Central memory CD8-positive, alpha-beta T cell (primary cell): ENCODE measurements around the gene HAUS1.
"Not testable (repeated sequence)": the region's sequence is repeated elsewhere in the genome, so short reads cannot be mapped to it uniquely, and the experiment has no call there.

Source experiments
- ATAC-seq: fragments of 150-1000 bp; cut with Tn5 transposase; replicated peaks from 2 replicates; pipeline ENCODE4 v1.10.0; 2022; ENCODE audit warnings: mild to moderate bottlenecking, moderate FRiP score, moderate number of reproducible peaks; ENCODE audit not compliant: poor library complexity, severe bottlenecking; ENCODE audit errors: extremely low read depth
- DNase-seq, 2 donors: peaks; one replicate each; pipeline ENCODE4 v3.0.0; 2021; ENCODE audit warnings: low spot score in 2 of 2
- H3K27ac Mint-ChIP-seq: one replicate; pipeline ENCODE4 v1.8.0; 2022; ENCODE audit warnings: low read depth, mild to moderate bottlenecking, moderate library complexity, mixed read lengths
- H3K27me3 Mint-ChIP-seq: one replicate; pipeline ENCODE4 v1.8.0; 2022; ENCODE audit warnings: mixed read lengths
- H3K36me3 Mint-ChIP-seq: one replicate; pipeline ENCODE4 v1.8.0; 2022; ENCODE audit warnings: mild to moderate bottlenecking, moderate library complexity, mixed read lengths; ENCODE audit not compliant: insufficient read depth
- H3K4me1 Mint-ChIP-seq: one replicate; pipeline ENCODE4 v1.8.0; 2022; ENCODE audit warnings: mixed read lengths
- H3K4me3 Mint-ChIP-seq: one replicate; pipeline ENCODE4 v1.8.0; 2022; ENCODE audit warnings: mild to moderate bottlenecking, moderate library complexity, mixed read lengths
- H3K9me3 Mint-ChIP-seq: one replicate; pipeline ENCODE4 v1.8.0; 2022; ENCODE audit warnings: mixed read lengths

Gene HAUS1

DNA sequence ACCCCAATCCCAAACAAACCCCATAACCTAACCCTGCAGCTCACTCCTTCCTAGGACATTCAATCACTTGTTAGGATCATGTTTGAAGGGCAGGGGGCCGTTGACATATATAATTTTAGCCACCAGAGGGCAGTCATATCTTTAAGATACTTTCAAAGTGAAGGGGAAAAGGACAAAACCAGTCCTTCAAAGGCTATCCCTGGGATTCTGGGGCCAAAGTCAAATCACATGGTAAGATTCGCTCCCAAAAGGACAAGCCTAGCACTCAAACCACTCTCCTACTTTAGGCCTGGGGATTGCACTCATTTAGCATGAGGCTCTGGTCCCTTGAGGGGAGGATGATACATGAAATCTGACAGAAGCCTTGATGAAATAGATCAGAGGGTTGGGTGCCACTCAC is 44.6 kb downstream of the HAUS1 start:
- peaks cover 16% of the 10 kb centered on the region for H3K4me1 Mint-ChIP-seq
- no peaks in the 10 kb centered on the region for H3K27me3 Mint-ChIP-seq
- no peaks in the 10 kb centered on the region for H3K36me3 Mint-ChIP-seq
- H3K27ac Mint-ChIP-seq, result no peak overlapping the region
- H3K4me3 Mint-ChIP-seq, result no peak overlapping the region
- H3K9me3 Mint-ChIP-seq, result no peaks in the 10 kb centered on the region
- DNase-seq (peak; percentile 27 to 32), ATAC-seq (no peak)

GRCh38 chr18:46152436-46152807 is 48.2 kb downstream of the HAUS1 start:
- ATAC-seq, result no peak
- H3K27me3 Mint-ChIP-seq, result no peaks in the 10 kb centered on the region
- no peak for DNase-seq
- H3K9me3 Mint-ChIP-seq, result no peaks in the 10 kb centered on the region
- peak overlapping the region; percentile 62 for H3K27ac Mint-ChIP-seq
- H3K36me3 Mint-ChIP-seq, result no peaks in the 10 kb centered on the region
- peaks cover 44% of the 10 kb centered on the region for H3K4me1 Mint-ChIP-seq
- H3K4me3 Mint-ChIP-seq, result no peak overlapping the region

- Mint-ChIP-seq H3K27me3 (no peaks in the 10 kb centered on the region), H3K27ac (peak overlapping the region; percentile 62), H3K36me3 (no peaks in the 10 kb centered on the region), H3K9me3 (no peaks in the 10 kb centered on the region), H3K4me1 (peaks cover 47% of the 10 kb centered on the region), H3K4me3 (no peak overlapping the region)
- DNase-seq (no peak), ATAC-seq (no peak)
These were observed 48.8 kb downstream of the HAUS1 start for GRCh38 chr18:46152808-46153617.

- DNase-seq (no peak), ATAC-seq (peak; percentile 94)
- H3K4me3 Mint-ChIP-seq, result peak overlapping the region; percentile 70
- H3K4me1 Mint-ChIP-seq, result peaks cover 43% of the 10 kb centered on the region
- H3K27ac Mint-ChIP-seq, result peak overlapping the region; percentile 92
- H3K36me3 Mint-ChIP-seq, result no peaks in the 10 kb centered on the region
- H3K9me3 Mint-ChIP-seq, result no peaks in the 10 kb centered on the region
- no peaks in the 10 kb centered on the region for H3K27me3 Mint-ChIP-seq
These were observed 51.5 kb downstream of the HAUS1 start for GRCh38 chr18:46155641-46156051.

GRCh38 chr18:46156124-46156745 is 52.0 kb downstream of the HAUS1 start:
- no peak for ATAC-seq
- Mint-ChIP-seq H3K4me3 (peak overlapping the region; percentile 70), H3K27me3 (no peaks in the 10 kb centered on the region), H3K9me3 (no peaks in the 10 kb centered on the region), H3K4me1 (peaks cover 43% of the 10 kb centered on the region), H3K36me3 (no peaks in the 10 kb centered on the region), H3K27ac (peak overlapping the region; percentile 92)
- no peak for DNase-seq

DNA sequence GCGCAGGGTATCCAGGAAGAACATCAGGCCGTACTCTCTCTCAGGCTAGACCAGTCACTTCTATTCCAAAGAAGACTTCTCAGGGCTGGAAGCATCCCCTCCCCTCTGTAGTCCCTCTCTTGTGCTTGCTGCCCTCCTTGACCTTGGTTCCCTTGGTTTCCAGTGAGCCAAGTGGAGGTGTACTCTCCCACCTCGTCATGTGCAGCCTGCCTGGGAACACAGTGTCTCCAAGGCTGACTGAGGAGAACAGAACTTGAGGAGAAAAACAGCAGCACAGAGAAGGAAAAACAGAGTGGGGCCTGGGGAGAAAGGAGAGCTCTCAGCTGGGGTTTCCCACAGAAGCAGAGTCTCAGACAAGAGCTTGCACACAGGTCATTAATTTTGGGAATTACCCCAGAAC is 52.7 kb downstream of the HAUS1 start:
- H3K36me3 Mint-ChIP-seq, result no peaks in the 10 kb centered on the region
- DNase-seq (no peak), ATAC-seq (no peak)
- peak overlapping the region; percentile 92 for H3K27ac Mint-ChIP-seq
- H3K9me3 Mint-ChIP-seq, result no peaks in the 10 kb centered on the region
- peaks cover 43% of the 10 kb centered on the region for H3K4me1 Mint-ChIP-seq
- peak overlapping the region; percentile 70 for H3K4me3 Mint-ChIP-seq
- no peaks in the 10 kb centered on the region for H3K27me3 Mint-ChIP-seq

- H3K4me1 Mint-ChIP-seq, result peaks cover 43% of the 10 kb centered on the region
- H3K27me3 Mint-ChIP-seq, result no peaks in the 10 kb centered on the region
- H3K36me3 Mint-ChIP-seq, result no peaks in the 10 kb centered on the region
- DNase-seq (no peak), ATAC-seq (no peak)
- no peak overlapping the region for H3K4me3 Mint-ChIP-seq
- H3K9me3 Mint-ChIP-seq, result no peaks in the 10 kb centered on the region
- no peak overlapping the region for H3K27ac Mint-ChIP-seq
These were observed 54.3 kb downstream of the HAUS1 start for GRCh38 chr18:46158499-46158898.

DNA sequence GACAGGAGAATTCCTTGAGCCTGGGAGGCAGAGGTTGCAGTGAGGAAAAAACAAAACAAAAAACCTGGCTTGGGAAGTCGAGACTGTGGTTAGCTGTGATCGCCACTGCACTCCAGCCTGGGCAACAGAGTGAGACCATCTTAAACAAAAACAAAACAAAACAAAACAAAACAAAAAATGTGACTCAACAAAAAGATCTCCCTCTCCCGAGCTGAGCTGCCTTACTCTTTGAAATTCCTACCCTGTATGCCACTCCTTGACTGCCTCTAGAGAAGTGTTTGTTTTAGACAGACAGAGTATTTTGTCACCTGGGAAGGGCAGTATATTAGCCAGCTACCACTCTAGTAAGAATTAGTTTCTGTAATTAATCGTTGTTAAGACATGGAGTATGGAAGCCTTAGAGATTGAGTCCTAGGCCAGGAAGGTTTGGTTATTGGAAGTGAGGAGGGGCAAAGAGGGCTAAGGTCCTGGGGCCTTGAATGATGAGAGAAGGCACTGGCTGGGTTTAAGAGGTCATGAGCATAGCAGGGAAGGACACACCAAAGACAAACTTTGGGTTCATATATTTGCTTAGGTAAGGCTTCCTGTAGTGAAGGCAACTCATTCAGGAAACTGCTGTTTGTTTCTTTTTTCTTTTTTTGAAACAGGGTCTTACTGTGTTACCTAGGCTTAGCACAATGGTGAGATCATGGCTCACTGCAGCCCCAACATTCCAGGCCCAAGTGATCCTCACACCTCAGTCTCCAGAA is 56.0 kb downstream of the HAUS1 start:
- no peaks in the 10 kb centered on the region for H3K36me3 Mint-ChIP-seq
- ATAC-seq, result no peak
- H3K4me1 Mint-ChIP-seq, result peaks cover 37% of the 10 kb centered on the region
- H3K27me3 Mint-ChIP-seq, result no peaks in the 10 kb centered on the region
- no peak overlapping the region for H3K4me3 Mint-ChIP-seq
- DNase-seq, result no peak
- H3K27ac Mint-ChIP-seq, result peak overlapping the region; percentile 19
- H3K9me3 Mint-ChIP-seq, result no peaks in the 10 kb centered on the region

DNA sequence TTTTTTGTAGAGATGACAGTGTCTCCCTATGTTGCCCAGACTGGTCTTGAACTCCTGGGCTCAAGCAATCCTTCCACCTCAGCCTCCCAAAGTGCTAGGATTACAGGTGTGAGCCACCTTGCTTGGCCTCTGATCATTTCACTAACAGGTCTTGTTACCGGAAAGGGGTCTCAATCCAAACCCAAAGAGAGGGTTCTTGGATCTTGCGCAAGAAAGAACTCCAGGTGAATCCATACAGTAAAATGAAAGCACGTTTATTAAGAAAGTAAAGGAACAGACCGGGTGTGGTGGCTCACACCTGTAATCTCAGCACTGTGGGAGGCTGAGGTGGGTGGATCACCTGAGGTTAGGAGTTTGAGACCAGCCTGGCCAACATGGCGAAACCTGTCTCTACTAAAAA is 56.7 kb downstream of the HAUS1 start:
- not testable (repeated sequence) for H3K27me3 Mint-ChIP-seq, DNase-seq, H3K36me3 Mint-ChIP-seq, H3K27ac Mint-ChIP-seq, H3K4me3 Mint-ChIP-seq, ATAC-seq, H3K9me3 Mint-ChIP-seq
- peaks cover 31% of the 10 kb centered on the region for H3K4me1 Mint-ChIP-seq

DNA sequence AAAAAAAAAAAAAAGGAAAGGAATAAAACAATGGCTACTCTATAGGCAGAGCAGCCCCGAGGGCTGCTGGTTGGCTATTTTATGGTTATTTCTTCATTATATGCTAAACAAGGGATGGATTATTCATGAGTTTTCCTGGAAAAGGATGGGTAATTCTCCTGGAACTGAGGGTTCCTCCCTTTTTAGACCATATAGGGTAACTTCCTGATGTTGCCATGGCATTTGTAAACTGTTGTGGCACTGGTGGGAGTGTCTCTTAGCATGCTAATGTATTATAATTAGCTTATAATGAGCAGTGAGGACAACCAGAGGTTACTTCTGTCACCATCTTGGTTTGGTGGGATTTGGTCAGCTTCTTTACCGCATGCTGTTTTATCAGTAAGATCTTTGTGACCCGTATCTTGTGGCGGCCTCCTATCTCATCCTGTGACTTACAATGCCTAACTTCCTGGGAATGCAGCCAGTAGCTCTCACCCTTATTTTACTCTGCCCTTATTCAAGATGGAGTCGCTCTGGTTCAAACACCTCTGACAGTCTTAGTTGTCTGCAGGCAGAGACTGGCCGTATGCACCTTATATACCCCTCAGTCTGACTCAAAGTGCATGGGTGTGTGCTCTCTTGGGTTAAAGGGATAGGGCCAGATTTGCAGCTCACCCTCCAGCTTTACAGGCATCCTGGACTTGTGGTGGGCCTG is 57.7 kb downstream of the HAUS1 start:
- Mint-ChIP-seq H3K4me1 (peaks cover 21% of the 10 kb centered on the region), H3K27ac (no peak overlapping the region), H3K36me3 (no peaks in the 10 kb centered on the region), H3K4me3 (no peak overlapping the region), H3K27me3 (no peaks in the 10 kb centered on the region), H3K9me3 (no peaks in the 10 kb centered on the region)
- ATAC-seq (no peak), DNase-seq (no peak)

DNA sequence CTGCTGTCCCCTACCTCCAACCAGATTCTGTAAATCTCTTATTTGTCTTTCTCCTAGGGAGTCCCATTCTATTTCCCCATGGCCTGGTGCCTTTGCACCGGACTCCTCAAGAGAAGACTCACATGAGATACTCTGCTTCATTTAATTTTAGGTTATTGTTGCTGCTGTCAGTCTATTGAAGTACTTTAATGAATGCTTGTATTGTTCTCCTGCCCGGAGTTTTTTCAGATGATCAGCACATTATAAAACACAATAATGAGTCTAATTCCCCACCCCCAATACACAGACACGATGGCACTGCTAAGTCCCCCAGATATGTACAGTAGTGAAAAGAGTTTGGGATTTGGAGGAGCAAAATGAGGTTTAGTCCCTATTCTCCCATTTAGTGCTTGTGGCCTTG is 58.9 kb downstream of the HAUS1 start:
- Mint-ChIP-seq H3K4me3 (no peak overlapping the region), H3K9me3 (no peaks in the 10 kb centered on the region), H3K27ac (no peak overlapping the region), H3K4me1 (peaks cover 18% of the 10 kb centered on the region), H3K27me3 (no peaks in the 10 kb centered on the region), H3K36me3 (peaks cover 2% of the 10 kb centered on the region)
- ATAC-seq, result no peak
- no peak for DNase-seq

DNA sequence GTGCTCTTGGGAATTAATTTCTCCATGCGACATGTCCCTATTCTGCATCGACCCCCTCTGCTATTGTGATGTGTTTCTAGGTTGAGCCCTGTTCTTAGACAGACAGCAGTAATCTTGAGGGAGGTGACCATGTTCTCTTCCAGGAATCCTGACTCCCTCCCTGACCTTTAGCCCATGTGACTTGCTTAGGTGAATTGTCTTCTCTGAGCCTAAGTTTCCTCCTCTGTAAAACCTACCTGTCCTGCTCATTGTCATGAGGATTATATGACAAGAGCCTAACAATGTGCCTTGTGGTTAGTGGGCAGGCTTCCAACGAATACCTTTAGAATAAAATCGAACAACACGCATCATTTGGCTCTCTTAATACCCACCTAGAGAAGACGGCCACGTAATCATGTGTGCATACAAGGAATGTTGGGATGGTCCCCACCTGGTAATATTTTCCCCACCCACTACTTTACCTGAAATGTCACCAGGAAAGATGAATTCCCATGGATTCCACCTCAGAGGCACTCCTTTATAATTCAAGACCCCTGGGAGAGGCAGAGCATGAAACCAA is 59.8 kb downstream of the HAUS1 start:
- no peak for DNase-seq
- Mint-ChIP-seq H3K27me3 (no peaks in the 10 kb centered on the region), H3K4me1 (peaks cover 20% of the 10 kb centered on the region), H3K4me3 (no peak overlapping the region), H3K27ac (no peak overlapping the region), H3K36me3 (peaks cover 2% of the 10 kb centered on the region), H3K9me3 (no peaks in the 10 kb centered on the region)
- ATAC-seq, result no peak
